Measurements from ENCODE around the gene RNF19B. TPM values are rescaled to one million over a fixed set of nuclear protein-coding genes. Genes with fewer than 3 reads are reported as not detected.

RNF19B gene, protein sequence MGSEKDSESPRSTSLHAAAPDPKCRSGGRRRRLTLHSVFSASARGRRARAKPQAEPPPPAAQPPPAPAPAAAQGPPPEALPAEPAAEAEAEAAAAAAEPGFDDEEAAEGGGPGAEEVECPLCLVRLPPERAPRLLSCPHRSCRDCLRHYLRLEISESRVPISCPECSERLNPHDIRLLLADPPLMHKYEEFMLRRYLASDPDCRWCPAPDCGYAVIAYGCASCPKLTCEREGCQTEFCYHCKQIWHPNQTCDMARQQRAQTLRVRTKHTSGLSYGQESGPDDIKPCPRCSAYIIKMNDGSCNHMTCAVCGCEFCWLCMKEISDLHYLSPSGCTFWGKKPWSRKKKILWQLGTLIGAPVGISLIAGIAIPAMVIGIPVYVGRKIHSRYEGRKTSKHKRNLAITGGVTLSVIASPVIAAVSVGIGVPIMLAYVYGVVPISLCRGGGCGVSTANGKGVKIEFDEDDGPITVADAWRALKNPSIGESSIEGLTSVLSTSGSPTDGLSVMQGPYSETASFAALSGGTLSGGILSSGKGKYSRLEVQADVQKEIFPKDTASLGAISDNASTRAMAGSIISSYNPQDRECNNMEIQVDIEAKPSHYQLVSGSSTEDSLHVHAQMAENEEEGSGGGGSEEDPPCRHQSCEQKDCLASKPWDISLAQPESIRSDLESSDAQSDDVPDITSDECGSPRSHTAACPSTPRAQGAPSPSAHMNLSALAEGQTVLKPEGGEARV
- 10 to 100 TPM; 17.8 TPM for total RNA-seq
- polyA plus RNA-seq (2013, experiment 1 of 2) = 13.1 TPM
- 12.7 TPM for polyA plus RNA-seq (2013, experiment 2 of 2)
- long read RNA-seq, experiment 1, partial matches to known transcripts = 5 of 11 reads
- long read RNA-seq, experiment 1, other reads (novel, unspliced or antisense) = 2 of 11 reads
- long read RNA-seq, experiment 2, transcript RNF19B-201 (9 exons, 2,334 nt) = major isoform, 16 of 28 reads
- long read RNA-seq, experiment 2, partial matches to known transcripts = 0 of 28 reads
- long read RNA-seq, experiment 2, other reads (novel, unspliced or antisense) = 7 of 28 reads
- long read RNA-seq, experiment 3, partial matches to known transcripts = 2 of 4 reads
- long read RNA-seq, experiment 3, other reads (novel, unspliced or antisense) = 0 of 4 reads
- long read RNA-seq, experiment 4 = 0 reads

DNA sequence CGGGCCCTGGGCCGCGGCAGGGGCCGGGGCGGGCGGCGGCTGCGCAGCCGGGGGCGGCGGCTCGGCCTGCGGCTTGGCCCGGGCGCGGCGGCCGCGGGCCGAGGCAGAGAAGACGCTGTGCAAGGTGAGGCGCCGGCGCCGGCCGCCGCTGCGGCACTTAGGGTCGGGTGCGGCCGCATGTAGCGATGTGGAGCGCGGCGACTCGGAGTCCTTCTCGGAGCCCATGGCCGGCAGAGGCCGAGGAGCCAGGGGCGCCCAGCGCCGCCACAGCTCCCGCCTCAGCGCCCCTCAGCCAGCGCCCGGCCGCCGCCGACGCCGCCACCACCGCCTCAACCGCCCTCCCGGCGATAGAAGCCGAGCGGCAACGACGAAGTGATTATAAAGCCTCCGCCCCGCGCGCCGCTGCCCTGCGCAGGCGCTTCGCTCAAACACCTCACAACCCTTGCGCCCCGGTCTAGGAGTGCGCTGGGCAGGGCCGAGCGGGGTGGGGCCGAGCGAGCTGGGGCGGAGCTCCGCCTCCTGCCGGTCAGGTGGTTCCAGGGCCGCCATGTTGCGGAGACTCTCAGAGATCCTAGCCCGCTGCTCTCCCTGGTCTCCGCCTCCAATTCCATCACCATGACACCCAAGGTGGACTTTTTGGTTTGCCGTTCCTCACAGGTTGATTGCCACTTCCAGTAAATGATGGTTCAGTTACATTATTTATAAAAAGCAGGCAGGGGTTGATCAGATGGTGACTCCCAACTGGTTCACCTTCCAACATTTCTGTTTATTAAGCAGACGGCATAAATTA, at the start of gene RNF19B:
TSS of gene RNF19B (minus strand) at position 349 of the 790 bp plus-strand sequence. CDS start at position 225, 124 bp downstream.
- peak within 1 kb of the TSS; percentile 25 for H3K9ac ChIP-seq (ENCODE audit: extremely low read depth, low read length, poor library complexity, severe bottlenecking)
- TF ChIP-seq, protein P1, sequence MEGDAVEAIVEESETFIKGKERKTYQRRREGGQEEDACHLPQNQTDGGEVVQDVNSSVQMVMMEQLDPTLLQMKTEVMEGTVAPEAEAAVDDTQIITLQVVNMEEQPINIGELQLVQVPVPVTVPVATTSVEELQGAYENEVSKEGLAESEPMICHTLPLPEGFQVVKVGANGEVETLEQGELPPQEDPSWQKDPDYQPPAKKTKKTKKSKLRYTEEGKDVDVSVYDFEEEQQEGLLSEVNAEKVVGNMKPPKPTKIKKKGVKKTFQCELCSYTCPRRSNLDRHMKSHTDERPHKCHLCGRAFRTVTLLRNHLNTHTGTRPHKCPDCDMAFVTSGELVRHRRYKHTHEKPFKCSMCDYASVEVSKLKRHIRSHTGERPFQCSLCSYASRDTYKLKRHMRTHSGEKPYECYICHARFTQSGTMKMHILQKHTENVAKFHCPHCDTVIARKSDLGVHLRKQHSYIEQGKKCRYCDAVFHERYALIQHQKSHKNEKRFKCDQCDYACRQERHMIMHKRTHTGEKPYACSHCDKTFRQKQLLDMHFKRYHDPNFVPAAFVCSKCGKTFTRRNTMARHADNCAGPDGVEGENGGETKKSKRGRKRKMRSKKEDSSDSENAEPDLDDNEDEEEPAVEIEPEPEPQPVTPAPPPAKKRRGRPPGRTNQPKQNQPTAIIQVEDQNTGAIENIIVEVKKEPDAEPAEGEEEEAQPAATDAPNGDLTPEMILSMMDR (conservative IDR thresholded peaks at IDR 0.05) = no peak
- peak within 1 kb of the TSS; percentile 86 for H3K4me3 ChIP-seq (ENCODE audit: low read length)
- no peaks in the 10 kb centered on the region for H3K36me3 Mint-ChIP-seq (ENCODE audit: low read depth)
- H3K4me1 Mint-ChIP-seq = peaks cover 19% of the 10 kb centered on the region
- H3K36me3 ChIP-seq (ENCODE audit: control insufficient read depth, insufficient read depth, low read length) = no peaks in the 10 kb centered on the region
- peaks cover 21% of the 10 kb centered on the region for H3K27me3 ChIP-seq (ENCODE audit: control insufficient read depth, insufficient read depth, low read length, poor library complexity, severe bottlenecking)
- WGBS, 2 experiments (ENCODE audit: insufficient coverage in 1 of 2, insufficient read length in 1 of 2) = 1 to 3% methylated on average over 36 to 83 of the region's 83 CpGs
- no peaks in the 10 kb centered on the region for H3K9me3 ChIP-seq (ENCODE audit: control insufficient read depth, low read length)
- peak within 1 kb of the TSS; percentile 85 for H3K27ac Mint-ChIP-seq
- H3K4me1 ChIP-seq (ENCODE audit: control insufficient read depth, insufficient read depth, low read length) = peaks cover 3% of the 10 kb centered on the region
- no peaks in the 10 kb centered on the region for H3K9me3 Mint-ChIP-seq
- DNase-seq = peak; percentile 98
- peak within 1 kb of the TSS; percentile 66 for H3K27ac ChIP-seq (ENCODE audit: low read depth, low read length)
- H3K4me3 Mint-ChIP-seq = peak within 1 kb of the TSS; percentile 70
- peaks cover 37% of the 10 kb centered on the region for H3K27me3 Mint-ChIP-seq (ENCODE audit: insufficient read depth)

DNA sequence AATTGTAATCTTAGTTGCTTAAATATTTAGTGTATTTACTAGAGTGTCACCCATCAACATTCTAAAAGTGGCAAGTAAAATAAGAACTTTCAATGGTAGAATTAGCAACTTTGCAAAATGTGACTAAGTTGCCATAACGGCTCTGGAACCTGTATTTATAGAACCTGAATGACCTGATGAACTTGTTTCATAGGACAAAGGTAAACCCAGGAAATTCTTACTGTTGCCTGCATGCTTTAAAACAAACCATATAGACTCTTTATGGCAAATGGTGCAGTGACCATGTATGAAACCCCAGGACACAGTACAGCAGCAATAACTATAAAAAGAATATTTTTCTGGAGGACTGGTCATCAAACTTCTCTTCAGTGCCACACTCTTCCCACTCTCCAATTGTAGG, 49.2 kb upstream of the RNF19B start:
- no peak overlapping the region for H3K9ac ChIP-seq (ENCODE audit: extremely low read depth, low read length, poor library complexity, severe bottlenecking)
- H3K4me1 ChIP-seq (ENCODE audit: control insufficient read depth, insufficient read depth, low read length) = peaks cover 8% of the 10 kb centered on the region
- no peak overlapping the region for H3K27ac ChIP-seq (ENCODE audit: low read depth, low read length)
- no peaks in the 10 kb centered on the region for H3K9me3 ChIP-seq (ENCODE audit: control insufficient read depth, low read length)
- Mint-ChIP-seq H3K27me3 (ENCODE audit: insufficient read depth) (no peaks in the 10 kb centered on the region), H3K4me1 (peaks cover 24% of the 10 kb centered on the region), H3K36me3 (ENCODE audit: low read depth) (peaks cover 57% of the 10 kb centered on the region), H3K4me3 (no peak overlapping the region), H3K9me3 (no peaks in the 10 kb centered on the region), H3K27ac (no peak overlapping the region)
- H3K36me3 ChIP-seq (ENCODE audit: control insufficient read depth, insufficient read depth, low read length) = peaks cover 60% of the 10 kb centered on the region
- 95 to 100% methylated on average over 1 of the region's 1 CpG for WGBS, 2 experiments (ENCODE audit: insufficient coverage in 1 of 2, insufficient read length in 1 of 2)
- H3K4me3 ChIP-seq (ENCODE audit: low read length) = no peak overlapping the region
- TF ChIP-seq, protein P1 (conservative IDR thresholded peaks at IDR 0.05) = no peak
- no peak for DNase-seq
- no peaks in the 10 kb centered on the region for H3K27me3 ChIP-seq (ENCODE audit: control insufficient read depth, insufficient read depth, low read length, poor library complexity, severe bottlenecking)
